Measurements from ENCODE around the gene WDR20.

Gene WDR20

GRCh38 chr14:102226356-102227125 is 86.8 kb downstream of the WDR20 start:
- TF ChIP-seq PKNOX1 (IDR thresholded peaks at IDR 0.05), result no peak
- no peak for TF ChIP-seq SP1 (IDR thresholded peaks at IDR 0.05)
- TF ChIP-seq FOXK2 (IDR thresholded peaks at IDR 0.05), result no peak
- no peak for TF ChIP-seq ZNF384 (IDR thresholded peaks at IDR 0.05)
- no peak for TF ChIP-seq NFRKB (IDR thresholded peaks at IDR 0.05)
- TF ChIP-seq L3MBTL2 (conservative IDR thresholded peaks at IDR 0.05), result no peak
- TF ChIP-seq FOXM1 (IDR thresholded peaks at IDR 0.05; ENCODE audit: borderline replicate concordance), result no peak
- TF ChIP-seq ELF4 (IDR thresholded peaks at IDR 0.05), result no peak
- no peak for TF ChIP-seq SUZ12 (IDR thresholded peaks at IDR 0.05)
- no peak for TF ChIP-seq HDGF (IDR thresholded peaks at IDR 0.05; ENCODE audit: borderline replicate concordance)
- TF ChIP-seq ARNT (IDR thresholded peaks at IDR 0.05), result no peak
- no peak for TF ChIP-seq CTBP1 (IDR thresholded peaks at IDR 0.05; ENCODE audit: borderline replicate concordance)
- no peak for TF ChIP-seq TARDBP (IDR thresholded peaks at IDR 0.05)
- TF ChIP-seq BHLHE40 (IDR thresholded peaks at IDR 0.05; ENCODE audit: borderline replicate concordance), result no peak
- no peak for TF ChIP-seq FOXA1 (IDR thresholded peaks at IDR 0.05)
- TF ChIP-seq LEF1 (IDR thresholded peaks at IDR 0.05; ENCODE audit: borderline replicate concordance), result no peak
- ChIA-PET POLR2A (no interaction called here), CTCF (no interaction called here)
- DNase-seq (ENCODE audit: extremely low spot score), result no peak

GRCh38 chr14:102227184-102227964 is 87.7 kb downstream of the WDR20 start:
- DNase-seq (ENCODE audit: extremely low spot score), result no peak
- ChIA-PET POLR2A (no interaction called here), CTCF (no interaction called here)
- TF ChIP-seq FOXM1 (IDR thresholded peaks at IDR 0.05; ENCODE audit: borderline replicate concordance), result no peak
- TF ChIP-seq LEF1 (IDR thresholded peaks at IDR 0.05; ENCODE audit: borderline replicate concordance), result no peak
- no peak for TF ChIP-seq PKNOX1 (IDR thresholded peaks at IDR 0.05)
- no peak for TF ChIP-seq NFRKB (IDR thresholded peaks at IDR 0.05)
- TF ChIP-seq ZNF384 (IDR thresholded peaks at IDR 0.05), result no peak
- no peak for TF ChIP-seq BHLHE40 (IDR thresholded peaks at IDR 0.05; ENCODE audit: borderline replicate concordance)
- no peak for TF ChIP-seq HDGF (IDR thresholded peaks at IDR 0.05; ENCODE audit: borderline replicate concordance)
- TF ChIP-seq FOXK2 (IDR thresholded peaks at IDR 0.05), result no peak

DNA sequence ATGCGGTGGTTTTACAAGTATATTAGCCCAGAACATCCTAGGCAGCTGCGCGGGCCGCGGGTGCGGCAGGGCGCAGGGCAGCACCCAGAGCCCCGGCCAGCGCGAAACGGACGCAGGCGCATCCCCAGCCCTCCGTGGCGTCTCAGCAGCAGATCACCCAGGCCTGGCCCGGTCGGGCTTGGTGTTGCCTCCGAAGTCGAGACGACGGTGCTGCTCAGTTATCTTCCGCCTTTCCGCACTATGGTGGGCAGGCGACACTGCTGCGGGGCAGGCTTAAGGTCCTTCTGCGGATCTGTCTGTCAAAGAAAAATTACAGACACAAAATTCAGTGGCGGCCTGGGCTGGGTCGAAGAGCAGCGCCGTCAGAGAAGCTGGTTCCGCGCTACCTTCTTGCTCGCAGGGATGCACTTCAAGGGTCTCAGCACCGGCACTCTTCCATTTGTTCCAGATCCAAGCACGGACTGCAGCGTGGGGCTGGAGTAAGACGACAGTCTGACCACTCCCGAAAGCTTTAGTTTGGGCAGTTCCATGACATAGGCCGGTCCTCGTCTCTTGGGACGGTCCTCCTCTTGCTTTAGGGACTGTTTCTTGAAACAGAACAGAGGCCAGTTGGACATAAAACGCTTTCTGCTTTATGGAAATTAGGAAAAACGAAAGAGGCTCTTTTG is 89.5 kb downstream of the WDR20 start:
- ChIA-PET CTCF (no interaction called here), POLR2A (interaction anchor here (0.9 kb wide), 1 partner anchor 13 kb away, joined by 3 read pairs; no protein-coding TSS in a partner anchor)
- no peak for DNase-seq (ENCODE audit: extremely low spot score)

GRCh38 chr14:102229739-102230092 is 90.0 kb downstream of the WDR20 start:
- CTCF ChIA-PET, result interaction anchor here (0.6 kb wide), 1 partner anchor 277 kb away, joined by 3 read pairs; no protein-coding TSS in a partner anchor
- POLR2A ChIA-PET, result interaction anchor here (0.9 kb wide), 1 partner anchor 13 kb away, joined by 3 read pairs; no protein-coding TSS in a partner anchor
- DNase-seq (ENCODE audit: extremely low spot score), result no peak
- TF ChIP-seq TARDBP (IDR thresholded peaks at IDR 0.05), result no peak

More for the DNA sequence above, 89.5 kb downstream of the WDR20 start:
- TF ChIP-seq FOXK2 (IDR thresholded peaks at IDR 0.05), result no peak
- no peak for TF ChIP-seq ZNF384 (IDR thresholded peaks at IDR 0.05)
- TF ChIP-seq FOXA1 (IDR thresholded peaks at IDR 0.05), result no peak
- no peak for TF ChIP-seq TARDBP (IDR thresholded peaks at IDR 0.05)
- no peak for TF ChIP-seq ARNT (IDR thresholded peaks at IDR 0.05)

DNA sequence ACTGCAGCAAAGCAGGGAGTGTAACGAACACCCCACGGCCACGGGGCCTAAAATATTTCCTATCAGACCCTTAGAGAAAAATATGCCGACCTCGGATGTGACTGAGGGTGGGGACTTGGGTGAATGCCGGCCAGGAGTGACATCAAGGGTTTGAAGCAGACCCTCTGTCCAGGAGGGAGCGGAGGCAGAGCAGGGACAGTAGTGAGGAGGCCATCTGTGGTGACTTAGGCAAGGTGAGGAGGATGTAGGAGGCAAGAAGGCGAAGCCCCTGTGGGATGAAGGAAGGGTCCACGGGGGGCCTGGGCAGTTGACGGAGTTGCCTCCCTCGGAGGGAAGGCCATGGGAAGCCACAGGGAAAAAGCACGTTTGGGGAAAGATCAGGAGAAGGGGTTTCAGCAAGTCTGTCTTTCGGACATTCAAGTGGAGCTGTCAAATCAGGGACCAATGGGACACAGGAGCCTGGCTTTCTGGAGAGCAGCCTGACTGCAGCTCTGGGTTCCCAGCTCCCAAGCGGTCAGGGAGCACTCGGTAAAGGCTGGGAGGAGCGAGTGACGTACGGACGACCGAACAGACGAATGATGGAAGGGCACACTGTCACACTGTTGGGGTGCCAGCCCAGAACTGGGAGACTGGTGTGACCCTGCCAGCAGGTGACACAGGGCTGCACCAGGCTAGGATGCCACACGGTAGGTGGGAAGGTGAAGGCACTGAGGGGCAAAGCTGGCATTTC is 90.9 kb downstream of the WDR20 start:
- ChIA-PET POLR2A (no interaction called here), CTCF (interaction anchor here (0.6 to 1.3 kb wide), 2 partner anchors 87 to 278 kb away, joined by 3 read pairs; no protein-coding TSS in a partner anchor)
- no peak for TF ChIP-seq FOXA1 (IDR thresholded peaks at IDR 0.05)
- no peak for TF ChIP-seq FOXM1 (IDR thresholded peaks at IDR 0.05; ENCODE audit: borderline replicate concordance)
- TF ChIP-seq LEF1 (IDR thresholded peaks at IDR 0.05; ENCODE audit: borderline replicate concordance), result no peak
- no peak for TF ChIP-seq TARDBP (IDR thresholded peaks at IDR 0.05)
- TF ChIP-seq PKNOX1 (IDR thresholded peaks at IDR 0.05), result no peak
- no peak for TF ChIP-seq BHLHE40 (IDR thresholded peaks at IDR 0.05; ENCODE audit: borderline replicate concordance)
- TF ChIP-seq FOXK2 (IDR thresholded peaks at IDR 0.05), result no peak
- no peak for TF ChIP-seq SUZ12 (IDR thresholded peaks at IDR 0.05)
- TF ChIP-seq SP1 (IDR thresholded peaks at IDR 0.05), result no peak
- TF ChIP-seq L3MBTL2 (conservative IDR thresholded peaks at IDR 0.05), result no peak
- TF ChIP-seq ZNF384 (IDR thresholded peaks at IDR 0.05), result no peak
- no peak for TF ChIP-seq HDGF (IDR thresholded peaks at IDR 0.05; ENCODE audit: borderline replicate concordance)
- TF ChIP-seq NFRKB (IDR thresholded peaks at IDR 0.05), result no peak
- DNase-seq (ENCODE audit: extremely low spot score), result no peak

Data from HEK293T (cell line).